IMR-90 (cell line): Measurements from ENCODE around the gene GPATCH8. TPM values are rescaled to one million over a fixed set of nuclear protein-coding genes. Genes with fewer than 3 reads are reported as not detected.

Source experiments
- ATAC-seq: fragments of 200-7000 bp; cut with Tn5 transposase; 2 replicates; pipeline ENCODE4 v1.9.1; 2020; ENCODE audit warnings: low read depth, mild to moderate bottlenecking, moderate library complexity
- BruUV-seq: library from RNA; stranded (reverse); fragments of 400-500 nt; replicated peaks from 2 replicates; lab custom pipeline; 2021; lab: Mats Ljungman, UMichigan
- CTCF ChIA-PET: fragments of 300-600 bp; formaldehyde crosslinking; extraction: SDS; loops from one replicate; lab custom pipeline; 2021; ENCODE audit warnings: antibody characterized with exemption; lab: Yijun Ruan, JAX
- POLR2A ChIA-PET: fragments of 300-600 bp; sonication (Branson Sonifier 250); formaldehyde crosslinking; loops from one replicate; lab custom pipeline; 2022; ENCODE audit warnings: antibody characterized with exemption; ENCODE audit not compliant: unreplicated experiment; lab: Charles Lee
- DNase-seq: peaks from one replicate; pipeline ENCODE4 v3.0.0; 2013
- H2AFZ ChIP-seq: replicated peaks from 2 replicates; pipeline ENCODE3; 2013; ENCODE audit warnings: low read length, mild to moderate bottlenecking; ENCODE audit not compliant: poor library complexity
- H2AK5ac ChIP-seq: 2 replicates; pipeline ENCODE4 v1.6.1; 2013; ENCODE audit warnings: low read depth, low read length, inconsistent platforms
- H2AK9ac ChIP-seq: replicated peaks from 2 replicates; pipeline ENCODE3; 2013; ENCODE audit warnings: mild to moderate bottlenecking, low read depth, low read length, moderate library complexity; ENCODE audit not compliant: poor library complexity
- H2BK120ac ChIP-seq: 2 replicates; pipeline ENCODE4 v1.6.1; 2013; ENCODE audit warnings: low read depth, low read length, inconsistent platforms
- H2BK15ac ChIP-seq: 3 replicates; pipeline ENCODE4 v1.6.1; 2013; ENCODE audit warnings: low read depth, low read length, inconsistent platforms
- H2BK20ac ChIP-seq: 2 replicates; pipeline ENCODE4 v1.6.1; 2013; ENCODE audit warnings: low read depth, mild to moderate bottlenecking, inconsistent platforms, low read length, moderate library complexity
- H2BK5ac ChIP-seq: 2 replicates; pipeline ENCODE4 v1.6.1; 2013; ENCODE audit warnings: mild to moderate bottlenecking, low read depth, low read length, inconsistent platforms; ENCODE audit not compliant: poor library complexity, severe bottlenecking
- H3K14ac ChIP-seq: replicated peaks from 2 replicates; pipeline ENCODE4 v1.6.1; 2013; ENCODE audit warnings: low read depth, low read length, inconsistent platforms
- H3K18ac ChIP-seq: 2 replicates; pipeline ENCODE4 v1.6.1; 2013; ENCODE audit warnings: low read depth, low read length, control low read depth
- H3K23ac ChIP-seq: 2 replicates; pipeline ENCODE4 v1.6.1; 2013; ENCODE audit warnings: low read depth, low read length, inconsistent platforms
- H3K27ac ChIP-seq: 2 replicates; pipeline ENCODE4 v1.5.1; 2013; ENCODE audit warnings: mild to moderate bottlenecking, control low read depth, low read length; ENCODE audit not compliant: insufficient read depth
- H3K27me3 ChIP-seq: 2 replicates; pipeline ENCODE4 v1.6.1; 2013; ENCODE audit warnings: low read length; ENCODE audit not compliant: control insufficient read depth, insufficient read depth
- H3K36me3 ChIP-seq: 2 replicates; pipeline ENCODE4 v1.6.1; 2013; ENCODE audit warnings: low read length, mixed read lengths; ENCODE audit not compliant: control insufficient read depth, insufficient read depth
- H3K4ac ChIP-seq: 2 replicates; pipeline ENCODE4 v1.6.1; 2013; ENCODE audit warnings: low read depth, low read length, inconsistent platforms
- H3K4me1 ChIP-seq: 2 replicates; pipeline ENCODE4 v1.6.1; 2013; ENCODE audit warnings: low read length, mixed read lengths; ENCODE audit not compliant: control insufficient read depth, insufficient read depth
- H3K4me2 ChIP-seq: 2 replicates; pipeline ENCODE4 v1.6.1; 2013; ENCODE audit warnings: low read depth, mild to moderate bottlenecking, control low read depth, low read length, moderate library complexity
- H3K4me3 ChIP-seq: 2 replicates; pipeline ENCODE4 v1.5.1; 2013; ENCODE audit warnings: low read depth, mild to moderate bottlenecking, control low read depth, low read length, moderate library complexity; ENCODE audit not compliant: insufficient read depth
- H3K56ac ChIP-seq: 2 replicates; pipeline ENCODE4 v1.6.1; 2013; ENCODE audit warnings: low read length, inconsistent platforms; ENCODE audit not compliant: insufficient read depth; ENCODE audit errors: extremely low read depth
- H3K79me1 ChIP-seq, 2 experiments: 2 replicates each; pipeline ENCODE4 v1.6.1; 2013; ENCODE audit warnings: low read length in 2 of 2, inconsistent platforms in 1 of 2, low read depth in 1 of 2
- H3K9ac ChIP-seq: 2 replicates; pipeline ENCODE4 v1.6.1; 2013; ENCODE audit warnings: low read depth, low read length, control low read depth
- H3K9me1 ChIP-seq: 2 replicates; pipeline ENCODE4 v1.6.1; 2013; ENCODE audit warnings: low read length, inconsistent platforms; ENCODE audit not compliant: insufficient read depth
- H3K9me3 ChIP-seq: 2 replicates; pipeline ENCODE4 v1.6.1; 2013; ENCODE audit warnings: low read length; ENCODE audit not compliant: control insufficient read depth, insufficient read depth
- H4K20me1 ChIP-seq: 2 replicates; pipeline ENCODE4 v1.6.1; 2013; ENCODE audit warnings: low read length, inconsistent platforms; ENCODE audit not compliant: insufficient read depth
- H4K5ac ChIP-seq: 2 replicates; pipeline ENCODE4 v1.6.1; 2013; ENCODE audit warnings: mild to moderate bottlenecking, low read depth, low read length, control low read depth
- H4K8ac ChIP-seq, 2 experiments: 2 replicates each; pipeline ENCODE4 v1.6.1; 2013; ENCODE audit warnings: low read depth in 2 of 2, low read length in 2 of 2, control low read depth in 1 of 2, inconsistent platforms in 1 of 2
- H4K91ac ChIP-seq: 2 replicates; pipeline ENCODE4 v1.6.1; 2013; ENCODE audit warnings: low read depth, low read length, inconsistent platforms; ENCODE audit not compliant: insufficient read depth
- BHLHE40 ChIP-seq: fragments of 150-350 bp; IDR thresholded peaks from 2 replicates; pipeline ENCODE4 v1.6.1; 2016; ENCODE audit warnings: mild to moderate bottlenecking, low read depth, low read length
- CHD1 ChIP-seq: IDR thresholded peaks from 2 replicates; pipeline ENCODE4 v1.6.1; 2012; ENCODE audit warnings: low read depth, low read length, improper control_type of control experiment
- CTCF ChIP-seq: conservative IDR thresholded peaks from 2 replicates; pipeline ENCODE4 v1.5.1; 2012; ENCODE audit warnings: mild to moderate bottlenecking, low read depth, low read length, improper control_type of control experiment
- ELK1 ChIP-seq: fragments of 150-350 bp; IDR thresholded peaks from 2 replicates; pipeline ENCODE4 v1.6.1; 2016; ENCODE audit warnings: low read depth, mild to moderate bottlenecking, low read length, moderate library complexity, borderline replicate concordance
- MAFK ChIP-seq: IDR thresholded peaks from 2 replicates; pipeline ENCODE4 v1.6.1; 2012; ENCODE audit warnings: low read depth, low read length, improper control_type of control experiment
- MXI1 ChIP-seq: IDR thresholded peaks from 2 replicates; pipeline ENCODE4 v1.6.1; 2012; ENCODE audit warnings: low read depth, mild to moderate bottlenecking, low read length, moderate library complexity, borderline replicate concordance
- POLR2A ChIP-seq: IDR thresholded peaks from 2 replicates; pipeline ENCODE4 v1.6.1; 2012; ENCODE audit warnings: mild to moderate bottlenecking, low read depth, low read length
- RAD21 ChIP-seq: IDR thresholded peaks from 2 replicates; pipeline ENCODE4 v1.6.1; 2012; ENCODE audit warnings: low read length, improper control_type of control experiment
- RFX5 ChIP-seq: IDR thresholded peaks from 2 replicates; pipeline ENCODE4 v1.8.0; 2012; ENCODE audit warnings: low read depth, mild to moderate bottlenecking, low read length, moderate library complexity
- SMC3 ChIP-seq: fragments of 150-350 bp; IDR thresholded peaks from 2 replicates; pipeline ENCODE4 v1.6.1; 2016; ENCODE audit warnings: low read depth, mild to moderate bottlenecking, antibody characterized with exemption, low read length, moderate library complexity
- WGBS, 2 experiments: methylation state at CpG; one replicate each; pipeline versions ENCODE4 v1.1.5 to v1.1.7; 2013; ENCODE audit warnings: missing lambda C conversion rate in 2 of 2; ENCODE audit not compliant: insufficient read length in 1 of 2; ENCODE audit errors: extremely low coverage in 2 of 2; 5-methylcytosine and 5-hydroxymethylcytosine counted together
- dilution Hi-C: fragments of 300-500 bp; cut with HindIII; formaldehyde crosslinking; loops from one replicate; pipeline ENCODE4 v1.14.3; 2018; ENCODE audit warnings: low sequenced_read_pairs; ENCODE audit not compliant: unreplicated experiment
- in situ Hi-C: fragments of 300-500 bp; cut with MboI; formaldehyde crosslinking; loops from 3 replicates; pipeline ENCODE4 v1.14.3; 2019; ENCODE audit warnings: low sequenced_read_pairs, inconsistent platforms, mixed read lengths
- intact Hi-C: fragments of 100-400 bp; cut with micrococcal nuclease; formaldehyde crosslinking; loops from 2 replicates; pipeline ENCODE4 v1.10.0; 2022
- polyA plus RNA-seq, 3 experiments: library from polyadenylated mRNA; depleted of rRNA; stranded (reverse); fragments of >200 nt; gene quantifications; 2 replicates each; pipeline ENCODE4 v1.2.3, GENCODE V29; 2012; ENCODE audit warnings: low replicate concordance in 1 of 3
- total RNA-seq: library from RNA; depleted of rRNA; stranded (reverse); fragments of >200 nt; gene quantifications from 2 replicates; pipeline ENCODE4 v1.2.3, GENCODE V29; 2012

The GPATCH8 gene
- total and polyA plus RNA-seq, 2 of the 4 experiments (the other 2 are of a cell fraction), result 8.8 to 13.2 TPM

- BruUV-seq, result no TSS peak
- no peak for ATAC-seq
These were observed 112.8 kb downstream of the GPATCH8 start for GRCh38 chr17:44390250-44390870.

More at GRCh38 chr17:44390250-44390870, 112.8 kb downstream of the GPATCH8 start:
- POLR2A ChIA-PET, result no interaction called here
- Histone ChIP-seq H3K56ac (no peak overlapping the region), H2AK9ac (no peak overlapping the region), H2BK120ac (no peak overlapping the region), H4K5ac (no peak overlapping the region), H2BK20ac (no peak overlapping the region), H3K4ac (no peak overlapping the region), H4K20me1 (no peaks in the 10 kb centered on the region), H3K27ac (no peak overlapping the region), H3K9me3 (no peaks in the 10 kb centered on the region), H4K8ac (no peak overlapping the region), H2AFZ (no peak overlapping the region), H3K27me3 (no peaks in the 10 kb centered on the region), H3K23ac (no peak overlapping the region), H2BK15ac (no peak overlapping the region), H3K4me3 (no peak overlapping the region), H3K14ac (no peak overlapping the region), H3K18ac (no peak overlapping the region), H3K79me1 (no peaks in the 10 kb centered on the region), H3K4me1 (peaks cover 2% of the 10 kb centered on the region; the same call in 1 of the 2 replicates), H2AK5ac (no peak overlapping the region), H3K9me1 (no peaks in the 10 kb centered on the region), H4K91ac (no peak overlapping the region), H3K4me2 (no peak overlapping the region), H2BK5ac (no peak overlapping the region), H3K9ac (no peak overlapping the region), H3K36me3 (no peaks in the 10 kb centered on the region)
- WGBS, 2 experiments, result 90% methylated on average over 2 of the region's 10 CpGs; no CpG with 5 or more reads in 1 of the 2 experiments
- no peak for DNase-seq
- no peak for TF ChIP-seq POLR2A
- no peak for TF ChIP-seq CTCF
- TF ChIP-seq ELK1, result no peak
- no peak for TF ChIP-seq BHLHE40
- no peak for TF ChIP-seq CHD1
- TF ChIP-seq SMC3, result no peak
- no peak for TF ChIP-seq MXI1
- no peak for TF ChIP-seq MAFK
- no peak for TF ChIP-seq RAD21
- TF ChIP-seq RFX5, result no peak
- in situ Hi-C loops (no loop called here), dilution Hi-C loops (no loop called here), intact Hi-C loops (no loop called here)
- CTCF ChIA-PET, result interaction anchor here (0.6 kb wide), 1 partner anchor 11 kb away, joined by 3 read pairs; no protein-coding TSS in a partner anchor
